ENCODE results near the gene AACS.

The AACS gene

GRCh38 chr12:125185740-125186470 lies 120.7 kb downstream of the AACS start, which contains the start of gene TMEM132B:
Gene TMEM132B, plus strand, starts transcription at chr12:125186386.
- peak; percentile 95 for DNase-seq (ENCODE audit: low spot score)

DNA sequence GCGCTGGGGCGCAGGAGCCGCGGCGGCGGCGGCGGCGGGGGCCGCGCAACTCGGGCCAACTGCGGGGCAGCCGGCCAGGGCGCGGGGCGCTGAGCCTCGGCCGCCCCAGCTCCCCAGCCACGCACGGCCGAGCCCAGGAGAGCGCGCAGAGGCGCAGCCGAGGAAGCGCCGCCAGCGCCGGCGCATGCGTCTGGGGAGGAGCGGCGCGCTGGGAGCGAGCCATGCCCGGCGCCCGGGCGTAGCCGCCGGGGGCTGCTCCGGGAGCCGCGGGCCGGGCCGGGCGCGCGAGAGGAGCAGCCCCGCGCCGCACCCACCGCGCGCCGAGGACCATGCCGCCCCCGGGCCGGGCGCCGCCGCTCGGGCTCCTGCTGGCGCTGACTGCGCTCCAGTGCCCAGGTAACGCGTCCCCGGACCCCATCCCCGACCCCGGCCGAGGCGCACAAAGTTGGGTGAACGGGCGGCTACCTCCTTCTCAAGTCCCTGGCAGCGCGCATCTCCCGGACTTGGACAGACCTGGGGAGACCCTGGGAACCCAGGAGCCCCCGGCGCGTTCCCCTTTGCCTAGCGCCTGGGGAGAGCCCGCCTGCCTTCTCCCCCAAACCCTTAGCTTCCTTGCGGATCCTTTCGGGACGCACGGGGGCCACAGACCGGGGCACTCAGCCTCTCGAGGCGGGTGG lies 121.4 kb downstream of the AACS start:
- no peak for DNase-seq (ENCODE audit: low spot score)

DNA sequence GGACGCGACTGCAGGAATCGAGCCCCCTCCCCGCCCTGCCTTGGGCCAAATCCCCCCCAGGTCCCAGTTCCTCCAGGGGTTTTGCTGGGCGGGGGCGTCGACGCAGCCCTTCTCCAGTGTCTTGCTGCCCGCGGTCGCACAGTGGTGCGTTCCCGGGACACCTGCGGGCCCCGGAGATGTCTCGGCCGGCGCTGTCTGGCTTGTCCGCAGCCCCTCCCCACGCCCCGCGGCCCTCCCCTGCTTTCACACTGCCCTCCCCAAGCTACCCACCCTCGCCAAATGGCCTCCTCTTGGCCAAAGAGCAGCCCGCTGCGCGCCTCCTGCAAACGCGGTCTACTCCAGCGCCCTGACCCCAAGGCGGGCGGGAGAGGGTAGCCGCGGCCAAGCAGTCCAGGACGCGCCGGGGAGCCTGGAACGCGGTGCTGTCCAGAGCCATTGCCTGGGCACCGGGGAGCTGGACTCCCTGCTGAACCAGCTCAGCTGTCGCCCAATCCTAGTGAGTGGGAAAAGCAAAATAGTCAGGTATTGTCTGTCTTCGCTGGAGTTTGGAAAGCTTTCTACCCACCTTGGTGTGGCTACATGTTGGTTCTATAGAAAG lies 122.0 kb downstream of the AACS start:
- DNase-seq (ENCODE audit: low spot score) = no peak

DNA sequence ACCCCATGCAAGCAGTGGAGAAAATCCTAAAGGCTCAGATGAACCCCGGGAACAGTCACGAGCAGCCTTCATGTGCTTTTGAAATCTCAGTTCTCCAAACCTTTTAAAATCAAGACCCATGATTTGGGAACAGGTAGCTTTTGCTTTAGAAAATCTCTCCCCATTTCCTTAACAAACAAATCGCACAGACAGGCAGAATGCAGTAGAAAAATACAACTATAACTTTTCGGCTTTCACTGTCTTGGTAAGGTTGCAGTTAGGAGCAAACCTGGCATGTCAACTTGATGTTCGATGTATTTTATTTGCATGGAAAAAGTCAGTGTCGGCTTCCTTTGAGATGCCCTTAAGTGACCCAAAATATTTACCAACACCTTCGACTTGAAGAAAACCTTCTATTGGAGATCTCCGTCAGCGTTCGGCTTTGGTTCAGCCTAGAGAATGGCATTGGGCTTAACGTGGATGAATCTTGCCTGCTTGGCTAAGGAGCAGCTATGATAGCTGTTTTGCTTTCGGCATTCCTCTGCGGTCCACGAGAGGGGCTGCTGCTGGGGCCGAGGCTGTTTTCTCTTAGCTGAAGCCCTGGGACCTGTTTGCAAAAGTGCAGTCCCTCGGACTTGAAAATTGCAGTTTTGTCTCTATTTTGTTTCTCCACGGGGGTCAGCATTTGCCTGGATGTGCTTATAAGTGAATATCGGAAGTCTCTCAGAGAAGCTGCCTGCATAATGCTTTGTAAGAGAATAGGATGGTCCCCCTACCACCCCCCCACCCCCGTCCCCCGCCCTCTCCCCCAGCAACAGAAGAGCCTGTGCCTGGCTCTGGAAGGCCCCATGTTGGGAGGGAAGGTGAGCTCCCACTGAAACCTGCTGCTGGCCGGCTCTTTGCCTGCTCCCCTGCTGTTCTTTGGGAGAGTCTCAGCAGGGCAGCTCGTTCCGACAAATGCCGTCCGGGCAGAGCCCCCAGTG lies 122.8 kb downstream of the AACS start:
- no peak for DNase-seq (ENCODE audit: low spot score)

- DNase-seq (ENCODE audit: low spot score) = no peak
These were observed 123.8 kb downstream of the AACS start for GRCh38 chr12:125189015-125189414.

DNA sequence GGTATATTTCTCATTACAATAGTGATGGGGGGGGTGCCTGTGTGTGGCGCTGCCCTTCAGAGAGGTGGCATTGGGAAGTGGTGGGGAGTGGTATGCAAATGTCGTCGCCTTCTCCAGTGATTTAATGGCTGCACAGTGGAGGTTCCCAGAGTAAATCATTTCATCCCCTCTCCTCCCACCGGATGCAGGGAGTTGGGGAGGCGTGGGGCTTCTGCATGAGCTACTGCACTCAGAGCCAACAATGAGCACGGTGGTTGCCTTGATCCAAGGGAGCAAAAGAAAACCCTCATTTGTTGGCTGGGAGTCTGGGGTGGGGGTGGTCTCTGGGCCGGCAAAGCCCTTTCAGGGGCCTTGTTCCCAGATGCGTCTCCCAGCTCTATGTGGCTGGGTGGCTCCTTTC lies 124.3 kb downstream of the AACS start:
- no peak for DNase-seq (ENCODE audit: low spot score)

GRCh38 chr12:125191361-125192087 lies 126.3 kb downstream of the AACS start:
- DNase-seq (ENCODE audit: low spot score) = no peak

DNA sequence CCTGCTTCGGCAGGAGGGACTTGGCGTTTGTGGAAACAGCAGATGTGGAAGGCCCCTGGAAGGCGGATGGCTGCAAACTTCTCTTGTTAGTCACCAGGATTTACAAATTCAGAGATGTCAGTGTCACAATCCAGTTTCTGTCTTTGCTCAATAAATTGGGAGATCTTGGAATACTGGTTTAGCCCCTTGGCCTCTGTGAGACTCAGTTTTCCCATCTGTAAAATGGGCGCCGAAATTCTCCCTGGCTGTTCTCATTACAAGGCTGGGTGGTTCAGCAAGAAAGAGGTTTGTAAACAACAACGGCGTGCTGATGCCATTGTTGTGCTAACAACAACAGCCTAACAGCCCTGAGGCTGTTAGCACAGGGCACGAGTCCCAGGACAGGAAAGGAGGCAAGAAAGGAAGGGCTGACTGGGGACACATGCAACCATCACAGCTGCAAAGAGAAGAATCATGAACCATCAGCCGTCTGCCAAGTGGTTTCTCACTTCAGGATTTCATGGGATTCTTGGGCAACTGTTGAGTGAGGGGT lies 127.5 kb downstream of the AACS start:
- DNase-seq (ENCODE audit: low spot score) = no peak
